Skin epidermis (tissue), 12 donors: ENCODE measurements around the gene LAMA3.
A peak's percentile ranks its signal among the peaks of the same experiment; 100 is the strongest.

ENCODE experiments used
- H3K27ac ChIP-seq, 21 experiments: fragments of 200-600 bp; sonication (generic) in 11 of 21; one replicate each; pipeline ENCODE4 v1.5.0; 2020; ENCODE audit warnings: mild to moderate bottlenecking in 3 of 21, inconsistent platforms in 2 of 21, moderate library complexity in 2 of 21
- H3K4me3 ChIP-seq, 7 experiments: fragments of 200-600 bp; sonication (generic) in 2 of 7; one replicate each; pipeline ENCODE4 v1.5.0; 2020; ENCODE audit warnings: inconsistent platforms in 2 of 7, mild to moderate bottlenecking in 2 of 7, moderate library complexity in 1 of 7

The LAMA3 gene

DNA sequence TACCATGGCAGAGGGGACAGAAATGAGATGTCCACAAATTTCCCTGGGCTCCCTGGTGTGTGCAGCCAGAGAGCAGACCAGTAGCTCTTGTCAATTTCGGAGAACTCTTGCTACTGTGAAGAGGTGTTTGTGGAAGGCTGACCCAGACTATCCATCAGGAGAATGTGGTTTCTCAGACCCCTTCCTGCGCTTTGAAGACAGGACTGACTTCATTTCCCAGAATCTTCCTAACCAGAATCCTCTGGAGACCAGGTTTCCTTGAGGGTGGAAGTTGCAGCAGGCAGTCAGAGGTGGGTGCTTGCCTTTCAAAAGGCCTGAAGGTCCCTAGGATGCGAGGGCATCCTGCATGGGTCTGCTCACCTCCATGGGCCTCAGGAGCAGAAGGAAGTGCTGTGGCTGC is 121.9 kb downstream of the LAMA3 start:
- no peak overlapping the region for H3K27ac ChIP-seq
- no peak overlapping the region for H3K4me3 ChIP-seq

DNA sequence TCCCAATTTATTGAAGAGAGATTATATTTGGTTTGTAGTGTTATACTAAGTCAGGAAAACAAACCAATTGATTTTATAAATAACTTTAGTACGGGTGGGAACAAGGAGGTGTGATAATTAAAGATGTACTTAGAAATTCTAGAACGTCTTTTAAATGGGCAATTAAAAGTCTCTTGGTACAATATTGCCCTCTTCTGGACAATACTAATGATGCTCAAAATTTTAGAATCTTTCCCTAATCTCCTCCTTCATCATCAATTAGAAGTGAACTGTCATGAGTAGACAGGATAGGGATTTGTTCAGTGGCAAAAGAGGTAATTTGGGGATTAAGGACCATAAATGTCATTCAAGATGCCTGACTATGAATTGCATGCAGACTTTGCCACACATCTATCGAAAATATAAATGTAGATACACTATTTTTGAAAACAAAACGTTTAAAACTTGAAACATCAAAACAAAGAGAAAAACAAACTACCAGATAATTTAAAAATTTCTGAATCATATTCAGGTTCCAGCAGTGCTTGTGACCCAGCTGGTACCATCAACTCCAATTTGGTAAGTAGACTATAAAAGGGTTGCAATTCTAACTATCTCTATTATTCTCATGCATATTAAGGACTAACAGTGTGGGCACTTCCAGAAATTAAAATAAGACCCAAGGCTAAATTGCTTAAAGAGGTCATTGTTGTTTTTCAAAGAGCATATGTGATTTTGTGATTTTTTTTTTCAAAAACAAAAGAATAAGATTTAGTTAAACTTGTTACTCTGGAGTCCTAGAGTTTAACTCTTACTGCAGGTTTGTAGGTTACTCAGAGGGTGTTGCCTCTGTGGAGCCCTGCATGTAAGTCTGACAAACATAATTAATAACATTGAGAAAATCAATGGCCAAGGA is 123.5 kb downstream of the LAMA3 start:
- no peak overlapping the region for H3K4me3 ChIP-seq
- no peak overlapping the region for H3K27ac ChIP-seq

DNA sequence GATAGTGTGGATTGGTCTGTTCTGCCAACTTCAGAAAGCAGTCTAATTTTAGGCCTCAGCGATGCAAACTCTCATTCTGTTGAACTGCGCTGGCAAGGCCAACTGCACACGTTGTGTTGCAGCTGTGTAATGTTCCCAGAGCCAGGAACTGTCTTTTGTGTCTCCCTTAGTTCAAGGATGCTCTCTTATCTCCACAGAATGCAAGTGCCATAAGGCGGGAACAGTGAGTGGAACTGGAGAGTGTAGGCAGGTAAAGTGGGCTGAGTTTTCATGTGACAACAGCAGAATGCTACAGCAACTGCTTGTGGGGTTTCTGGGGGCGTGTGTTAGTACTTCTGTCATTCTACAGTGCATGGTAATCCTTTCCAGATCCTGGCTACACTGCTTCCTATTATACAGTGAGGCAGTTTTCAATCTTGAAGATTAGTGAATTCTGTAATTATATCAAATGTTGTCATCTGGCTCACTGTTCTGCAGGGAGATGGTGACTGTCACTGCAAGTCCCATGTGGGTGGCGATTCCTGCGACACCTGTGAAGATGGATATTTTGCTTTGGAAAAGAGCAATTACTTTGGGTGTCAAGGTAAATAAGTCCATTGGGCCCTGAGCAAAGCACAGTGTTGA is 125.8 kb downstream of the LAMA3 start:
- Histone ChIP-seq H3K4me3 (no peak overlapping the region), H3K27ac (no peak overlapping the region)

DNA sequence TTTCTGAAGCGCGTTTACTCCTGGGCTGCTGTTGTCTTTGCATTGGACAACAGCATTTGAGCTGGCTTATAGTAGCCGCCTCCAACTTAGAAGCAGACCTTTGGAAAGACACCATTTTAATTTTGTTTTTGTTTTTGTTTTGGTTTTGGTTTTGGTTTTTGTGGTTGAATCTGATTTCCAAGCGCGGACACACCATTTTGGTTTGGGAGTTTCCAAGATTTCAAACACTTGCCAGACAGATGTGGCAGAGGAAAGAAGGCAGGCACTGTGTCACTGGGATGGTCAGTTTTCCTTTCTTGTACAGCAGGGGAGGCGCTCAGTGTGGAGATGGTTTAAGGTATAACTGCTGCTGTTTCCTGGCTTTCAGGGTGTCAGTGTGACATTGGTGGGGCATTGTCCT is 126.8 kb downstream of the LAMA3 start:
- no peak overlapping the region for H3K4me3 ChIP-seq
- no peak overlapping the region for H3K27ac ChIP-seq

DNA sequence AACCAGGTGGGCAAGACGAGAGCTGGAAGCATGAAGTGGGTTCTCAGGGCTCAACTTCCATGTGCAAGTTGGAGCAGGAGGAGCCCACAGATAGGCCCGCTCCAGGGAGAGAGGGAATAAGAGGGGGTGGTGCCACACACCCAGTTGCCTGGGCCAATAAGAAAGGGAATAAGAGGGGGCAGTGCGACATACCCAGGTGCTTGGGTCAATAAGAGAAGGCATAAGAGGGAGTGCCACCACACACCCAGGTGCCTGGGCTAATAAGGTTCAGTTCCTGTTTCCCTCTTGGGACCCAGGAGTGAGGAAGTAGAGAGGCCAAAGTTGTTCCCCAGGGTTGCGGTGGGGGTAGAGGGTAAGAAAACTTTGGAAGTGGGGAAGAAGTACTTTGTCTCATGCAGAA is 127.5 kb downstream of the LAMA3 start:
- Histone ChIP-seq H3K4me3 (no peak overlapping the region), H3K27ac (no peak overlapping the region)

DNA sequence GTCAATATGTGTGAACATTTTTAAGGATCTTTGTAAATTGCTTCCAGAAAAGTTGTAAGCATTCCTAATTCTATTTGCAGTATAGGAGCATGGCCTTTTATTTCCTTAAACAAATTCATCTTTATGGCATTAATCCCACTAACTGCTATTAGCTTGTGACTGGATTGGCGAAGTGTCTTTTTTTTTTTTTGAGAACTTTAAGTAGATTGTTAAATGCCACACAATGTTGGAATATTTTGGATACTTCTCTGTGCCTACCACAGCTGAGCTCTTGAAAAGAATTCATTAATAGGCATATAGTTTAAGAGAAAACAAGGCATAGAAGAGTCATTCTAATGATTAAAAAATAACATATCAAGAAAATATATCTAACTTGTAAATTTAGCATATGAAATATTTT is 129.7 kb downstream of the LAMA3 start:
- H3K27ac ChIP-seq, result no peak overlapping the region

DNA sequence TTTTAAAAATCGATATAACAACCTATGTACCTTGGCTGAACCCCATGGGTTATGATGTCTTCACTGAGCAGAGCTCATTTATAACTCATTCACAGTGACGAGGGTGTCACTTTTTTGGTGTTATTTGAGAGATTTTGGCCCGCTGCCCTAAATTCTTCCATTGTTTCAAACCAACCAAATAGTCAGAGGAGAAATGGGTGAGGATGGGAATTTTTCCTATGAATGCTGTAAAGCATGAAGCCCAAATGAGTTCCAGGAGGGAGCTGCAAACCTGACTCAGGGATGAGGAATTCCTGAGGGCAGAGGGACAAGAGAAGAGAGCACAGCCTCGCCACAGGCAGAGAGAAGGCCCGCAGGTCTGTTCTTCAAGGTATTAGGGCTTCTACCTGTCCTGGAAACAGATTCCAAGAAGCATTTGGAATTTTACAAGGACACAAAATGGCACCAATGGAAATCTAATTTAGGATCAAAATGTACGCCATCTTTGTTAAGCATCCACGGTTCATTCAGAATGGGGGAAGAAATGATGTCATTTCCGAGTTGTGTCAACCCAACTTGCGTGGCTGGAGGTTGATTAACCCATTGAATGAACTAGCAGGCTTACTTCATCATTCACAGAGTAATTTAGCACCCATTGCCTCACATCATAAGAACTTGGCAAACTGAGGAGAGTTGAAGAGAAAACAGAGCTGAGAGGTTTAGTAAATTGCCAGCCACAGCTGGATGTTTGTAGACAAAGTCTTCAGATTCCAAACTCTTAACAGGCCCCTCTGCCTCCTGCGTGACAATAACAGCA is 133.5 kb downstream of the LAMA3 start:
- Histone ChIP-seq H3K4me3 (no peak overlapping the region), H3K27ac (no peak overlapping the region)

More for the DNA sequence above, 129.7 kb downstream of the LAMA3 start:
- no peak overlapping the region for H3K4me3 ChIP-seq

DNA sequence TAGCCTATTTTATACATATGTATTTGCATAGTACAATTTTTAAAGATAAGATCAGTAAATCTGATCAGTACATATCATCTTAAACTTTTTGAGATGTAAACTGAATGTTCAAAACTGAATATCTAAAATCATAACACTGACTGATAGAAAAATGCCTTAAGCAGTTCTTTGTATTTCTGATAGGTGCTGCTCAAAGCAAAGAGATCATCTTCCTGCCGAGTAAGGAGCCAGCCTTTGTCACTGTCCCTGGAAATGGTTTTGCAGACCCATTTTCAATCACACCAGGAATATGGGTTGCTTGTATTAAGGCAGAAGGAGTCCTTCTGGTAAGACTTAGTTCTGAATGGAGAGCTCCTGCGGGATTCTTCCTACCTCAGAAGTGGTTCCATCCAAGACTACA is 135.0 kb downstream of the LAMA3 start:
- H3K4me3 ChIP-seq, result no peak overlapping the region
- peak overlapping the region in 1 of 21 experiments; percentile 4 for H3K27ac ChIP-seq

DNA sequence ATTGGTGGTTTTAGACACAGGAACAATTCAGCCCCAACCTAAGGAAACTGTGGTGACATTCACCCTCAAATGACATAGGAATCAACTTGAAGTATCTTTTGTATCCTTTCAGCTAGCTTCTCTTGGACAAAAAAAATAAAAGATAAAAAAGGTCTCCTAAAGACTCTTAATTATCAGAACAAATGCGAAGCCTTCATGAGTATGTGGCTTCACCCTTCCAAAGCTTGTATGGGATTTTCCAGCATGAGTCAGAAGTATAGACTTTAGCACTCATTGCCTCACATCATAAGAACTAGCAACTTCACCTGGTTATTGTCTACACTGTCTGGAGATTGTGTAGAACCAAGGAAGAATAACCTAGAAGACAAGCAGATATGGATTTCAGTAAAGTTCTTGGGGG is 135.4 kb downstream of the LAMA3 start:
- H3K27ac ChIP-seq, result peak overlapping the region in 5 of 21 experiments; percentile 4 to 68 (median 39)
- H3K4me3 ChIP-seq, result no peak overlapping the region

DNA sequence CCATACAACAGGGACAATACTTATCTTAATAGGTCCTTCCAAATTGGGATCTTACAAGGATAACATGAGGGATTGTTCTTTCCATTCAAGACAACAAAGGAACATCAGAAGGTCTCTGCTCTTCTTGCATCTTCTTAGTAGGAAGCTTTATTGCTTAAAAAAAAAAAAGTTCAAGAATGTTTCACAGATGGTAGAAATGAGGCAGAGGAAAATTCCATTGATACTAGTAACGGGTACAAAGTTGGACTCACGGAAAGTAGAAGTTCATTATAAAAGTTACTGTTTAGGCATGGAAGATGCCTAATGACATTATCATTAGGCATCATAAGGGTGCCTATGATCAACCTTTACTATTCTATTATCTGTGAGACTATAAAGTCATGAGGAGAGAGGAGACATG is 136.2 kb downstream of the LAMA3 start:
- peak overlapping the region in 8 of 21 experiments; percentile 18 to 68 (median 36) for H3K27ac ChIP-seq
- no peak overlapping the region for H3K4me3 ChIP-seq

DNA sequence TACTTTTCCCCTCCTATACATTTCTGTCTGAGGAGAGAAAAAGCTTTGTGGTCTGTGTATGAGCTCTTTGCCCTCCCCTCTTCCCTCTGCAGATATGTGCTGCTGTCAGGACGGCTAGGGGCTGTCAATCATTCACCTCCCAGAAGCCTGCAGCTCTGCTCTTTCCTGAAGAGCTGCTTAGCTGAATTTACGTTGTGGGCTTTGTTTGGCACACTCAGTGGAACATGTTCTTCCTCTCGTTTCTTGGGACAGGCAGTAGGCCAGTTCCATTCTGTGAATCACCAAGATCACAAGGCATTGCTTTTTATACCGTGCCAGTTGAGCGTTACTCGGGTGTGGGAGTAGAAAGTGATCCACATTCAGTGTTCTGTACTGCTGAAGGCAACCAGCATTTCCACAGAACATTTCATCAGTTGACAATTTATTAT is 136.7 kb downstream of the LAMA3 start:
- Histone ChIP-seq H3K4me3 (no peak overlapping the region), H3K27ac (peak overlapping the region in 7 of 21 experiments; percentile 18 to 52 (median 34))

DNA sequence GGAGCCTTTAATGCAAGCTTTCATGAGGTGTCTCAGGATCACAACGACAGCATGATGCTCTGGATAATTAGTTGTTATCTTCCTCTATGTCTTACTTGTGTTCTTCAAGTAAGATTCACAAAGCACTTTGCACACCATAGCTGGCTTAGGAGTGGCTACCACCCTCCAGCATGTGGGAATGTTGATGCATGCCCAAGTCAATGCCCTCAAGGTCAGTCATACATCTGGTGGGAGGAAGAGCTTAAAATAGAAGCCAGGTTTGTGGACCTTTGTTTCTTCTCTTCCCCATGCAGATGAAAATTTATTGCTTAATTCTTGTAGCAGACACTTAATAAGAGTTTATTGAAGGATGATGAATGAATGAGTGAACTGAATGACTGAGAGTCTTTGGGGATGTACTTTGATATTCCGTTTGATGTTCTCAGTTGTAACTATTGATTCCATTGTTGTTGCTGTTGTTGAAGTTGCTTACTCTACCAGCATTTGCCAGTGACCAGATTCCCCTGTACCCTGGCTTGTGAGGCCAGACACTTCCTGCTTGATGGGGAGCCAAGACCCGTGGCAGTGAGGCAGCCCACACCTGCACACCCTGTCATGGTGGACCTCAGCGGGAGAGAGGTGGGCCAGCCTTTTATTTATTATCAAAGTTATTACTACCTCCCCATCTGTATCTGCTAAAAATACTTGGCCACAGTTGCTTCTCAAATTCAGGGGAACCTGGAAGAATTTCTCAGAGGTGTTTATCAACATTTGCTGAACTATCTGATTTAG is 137.8 kb downstream of the LAMA3 start:
- Histone ChIP-seq H3K27ac (peak overlapping the region in 6 of 21 experiments; percentile 2 to 52 (median 34)), H3K4me3 (no peak overlapping the region)

DNA sequence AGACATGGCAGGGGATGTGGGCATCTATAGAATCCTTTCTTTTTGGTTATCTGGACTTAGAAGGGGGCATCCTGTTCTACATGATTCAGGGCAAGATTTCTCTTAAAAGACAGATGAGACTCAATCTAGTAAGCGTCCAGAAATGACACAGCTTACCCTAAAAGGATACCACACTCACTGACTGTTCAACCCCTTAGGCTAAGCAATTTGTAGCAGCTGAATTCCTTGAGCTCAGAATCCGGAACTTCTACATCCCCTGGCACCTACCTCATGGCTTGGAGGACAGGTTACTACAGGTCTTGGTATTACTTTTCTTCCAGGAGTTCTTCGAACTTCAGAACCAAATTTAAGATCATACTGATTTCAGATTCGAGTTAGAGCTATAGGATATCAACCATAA is 138.4 kb downstream of the LAMA3 start:
- Histone ChIP-seq H3K4me3 (no peak overlapping the region), H3K27ac (peak overlapping the region in 1 of 21 experiments; percentile 31)

DNA sequence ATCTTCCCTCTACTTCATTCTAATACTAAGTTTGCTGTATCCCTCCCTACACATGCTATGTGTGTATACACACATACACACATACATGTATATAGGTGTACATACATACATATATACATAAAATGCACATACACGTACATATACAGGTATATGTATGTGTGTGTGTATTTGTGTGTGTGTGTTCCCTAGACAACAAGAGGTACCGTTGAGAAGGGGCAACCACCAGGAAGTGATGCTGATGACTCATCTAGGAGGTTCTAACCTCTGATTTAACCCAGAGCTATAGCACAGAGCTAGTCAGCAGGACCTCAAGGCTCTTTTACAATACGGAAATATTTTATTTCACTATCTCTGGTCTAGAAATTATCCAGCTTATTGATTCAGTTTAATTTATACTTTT is 139.2 kb downstream of the LAMA3 start:
- Histone ChIP-seq H3K27ac (no peak overlapping the region), H3K4me3 (no peak overlapping the region)

DNA sequence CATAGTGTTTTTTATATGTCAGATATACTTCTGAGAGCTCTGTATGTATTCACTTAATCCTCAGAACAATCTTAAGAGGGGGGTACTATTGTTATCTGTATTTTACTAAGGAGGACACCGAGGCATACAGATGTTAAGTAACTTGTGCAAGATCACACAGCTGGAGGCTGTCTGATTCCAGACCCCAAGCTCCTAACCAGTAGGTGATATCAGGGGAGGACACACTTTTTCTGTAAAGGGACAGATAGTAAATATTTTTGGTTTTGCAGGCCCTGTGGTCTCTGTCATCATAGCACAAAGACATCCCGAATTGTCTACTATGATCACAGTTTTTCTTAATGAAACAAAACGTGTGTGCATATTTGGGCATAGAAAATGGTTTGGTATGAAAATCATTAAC is 143.7 kb downstream of the LAMA3 start:
- Histone ChIP-seq H3K27ac (no peak overlapping the region), H3K4me3 (no peak overlapping the region)

DNA sequence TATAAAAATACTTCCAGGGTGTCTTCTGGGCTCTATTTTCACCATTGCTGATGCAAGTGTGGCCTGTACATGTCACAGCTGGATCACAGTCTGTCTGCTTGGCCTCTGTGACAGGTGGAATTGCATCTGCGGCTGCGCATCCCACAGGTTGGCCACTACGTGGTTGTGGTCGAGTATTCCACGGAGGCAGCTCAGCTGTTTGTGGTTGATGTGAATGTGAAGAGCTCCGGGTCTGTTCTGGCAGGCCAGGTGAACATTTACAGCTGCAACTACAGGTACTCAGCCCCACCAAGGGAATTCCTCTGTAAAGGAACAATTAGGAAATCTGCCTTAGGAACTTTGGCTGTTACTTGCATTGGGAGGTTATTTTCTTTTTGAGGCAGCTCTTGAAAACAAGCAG is 144.5 kb downstream of the LAMA3 start:
- Histone ChIP-seq H3K27ac (no peak overlapping the region), H3K4me3 (no peak overlapping the region)

DNA sequence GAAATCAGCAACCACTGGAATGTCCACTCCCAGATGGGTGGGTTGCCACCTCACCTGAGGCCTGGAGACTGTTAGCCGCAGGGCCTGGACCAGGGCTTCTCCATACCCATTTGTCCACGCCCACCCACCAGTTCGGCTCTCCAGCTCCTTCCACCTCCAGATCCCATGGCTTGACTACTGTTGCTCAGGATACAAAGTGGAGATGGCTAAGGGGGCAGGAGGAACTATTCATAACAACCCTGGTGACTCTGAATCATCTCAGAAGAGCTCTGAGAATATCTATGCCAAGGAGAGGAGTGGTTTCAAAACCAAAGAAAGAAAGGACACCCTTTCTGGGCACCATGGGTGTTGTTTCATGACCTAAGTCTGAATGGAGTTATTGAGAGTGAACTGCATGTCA is 145.8 kb downstream of the LAMA3 start:
- no peak overlapping the region for H3K4me3 ChIP-seq
- H3K27ac ChIP-seq, result peak overlapping the region in 2 of 21 experiments; percentile 4 to 38

DNA sequence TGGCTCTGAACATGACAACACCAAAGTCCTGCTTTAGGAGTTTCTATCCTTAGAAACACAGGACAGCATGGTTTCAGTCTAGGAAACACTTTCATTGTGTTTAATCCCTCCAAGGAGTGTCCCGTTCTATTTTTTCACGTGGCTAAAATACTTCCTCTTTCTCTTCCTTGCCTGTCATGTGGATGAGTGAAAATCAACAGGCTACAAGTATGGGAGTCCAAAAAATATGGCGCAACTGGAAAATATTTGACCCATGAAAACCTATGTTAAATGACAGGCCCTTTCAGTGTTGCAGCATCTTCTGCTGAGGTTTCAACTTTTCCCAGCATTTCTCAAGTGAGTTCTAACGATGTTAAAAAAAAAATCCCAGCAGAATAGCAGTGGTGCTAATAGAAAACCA is 146.3 kb downstream of the LAMA3 start:
- no peak overlapping the region for H3K4me3 ChIP-seq
- peak overlapping the region in 2 of 21 experiments; percentile 4 to 38 for H3K27ac ChIP-seq

DNA sequence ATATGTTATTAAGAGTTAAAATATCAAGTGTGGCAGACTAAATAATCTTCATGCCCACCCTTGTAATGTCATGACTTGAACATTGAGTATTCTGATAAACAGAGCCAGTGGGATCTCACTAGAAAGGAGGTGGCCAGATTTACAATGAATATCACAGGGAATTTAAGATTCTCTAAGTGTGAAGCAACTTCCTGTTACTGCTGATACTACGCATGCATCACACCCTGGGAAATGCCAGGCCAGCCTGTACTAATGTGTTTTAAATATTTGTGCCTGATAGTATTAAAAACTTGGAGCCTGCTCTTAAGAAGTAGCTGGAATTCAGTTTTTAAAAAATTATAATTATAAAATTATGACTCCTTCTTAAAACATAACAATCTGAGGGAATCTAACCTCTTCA is 148.3 kb downstream of the LAMA3 start:
- Histone ChIP-seq H3K27ac (peak overlapping the region in 4 of 21 experiments; percentile 24 to 74 (median 58)), H3K4me3 (no peak overlapping the region)

DNA sequence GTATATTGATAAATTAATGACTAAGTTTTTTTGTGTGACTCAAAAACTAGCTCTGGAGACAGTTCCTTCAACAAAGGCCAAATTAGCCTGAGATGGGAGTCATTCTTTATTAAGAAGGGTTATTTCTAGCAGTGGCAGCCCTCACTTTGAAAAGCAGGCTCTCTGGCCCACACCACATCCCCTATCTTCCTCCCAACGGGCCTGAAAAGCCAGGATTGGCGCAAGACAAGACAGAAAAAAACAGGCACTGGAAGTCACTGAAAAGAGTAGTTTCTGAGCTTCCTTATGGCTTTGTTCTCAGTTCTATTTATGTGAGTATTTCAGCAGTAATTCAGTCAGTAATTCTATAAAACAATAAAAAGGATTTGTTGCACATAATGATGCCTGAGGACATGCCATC is 149.0 kb downstream of the LAMA3 start:
- H3K27ac ChIP-seq, result peak overlapping the region in 8 of 21 experiments; percentile 15 to 74 (median 47)
- H3K4me3 ChIP-seq, result no peak overlapping the region
